Activated naive CD4-positive, alpha-beta T cell treated with anti-CD3 and anti-CD28 coated beads for 36 hours (primary cell): Measurements from ENCODE around the gene PEAR1. TPM values are rescaled to one million over a fixed set of nuclear protein-coding genes. Genes with fewer than 3 reads are reported as not detected.
A peak's percentile ranks its signal among the peaks of the same experiment; 100 is the strongest.

ENCODE experiments used
- CTCF ChIA-PET: fragments of 350-600 bp; sonication (Branson Sonifier 250); formaldehyde crosslinking; loops from one replicate; lab custom pipeline; 2021; ENCODE audit warnings: antibody characterized with exemption; lab: Charles Lee
- DNase-seq: peaks from one replicate; pipeline ENCODE4 v3.0.0-alpha.2; 2020
- H3K27ac Mint-ChIP-seq: one replicate; pipeline ENCODE4 v1.8.0; 2021; ENCODE audit warnings: mild to moderate bottlenecking, mixed read lengths
- H3K27me3 Mint-ChIP-seq: one replicate; pipeline ENCODE4 v1.8.0; 2021; ENCODE audit warnings: low read depth, mixed read lengths
- H3K36me3 Mint-ChIP-seq: one replicate; pipeline ENCODE4 v1.8.0; 2021; ENCODE audit warnings: low read depth, mixed read lengths
- H3K4me1 Mint-ChIP-seq: one replicate; pipeline ENCODE4 v1.8.0; 2021; ENCODE audit warnings: low read depth, mixed read lengths
- H3K4me3 Mint-ChIP-seq: one replicate; pipeline ENCODE4 v1.8.0; 2021; ENCODE audit warnings: mild to moderate bottlenecking, moderate library complexity, mixed read lengths
- H3K9me3 Mint-ChIP-seq: one replicate; pipeline ENCODE4 v1.8.0; 2021; ENCODE audit warnings: mixed read lengths
- intact Hi-C: fragments of 100-400 bp; cut with micrococcal nuclease; formaldehyde crosslinking; loops from one replicate; pipeline ENCODE4 v1.15.1; 2023
- total RNA-seq, 2 experiments: library from RNA; stranded (reverse); gene quantifications; one replicate each; pipeline ENCODE4 v1.2.3, GENCODE V29; 2021

Gene PEAR1
- total RNA-seq, 2 experiments from 2014 or later: not detected

DNA sequence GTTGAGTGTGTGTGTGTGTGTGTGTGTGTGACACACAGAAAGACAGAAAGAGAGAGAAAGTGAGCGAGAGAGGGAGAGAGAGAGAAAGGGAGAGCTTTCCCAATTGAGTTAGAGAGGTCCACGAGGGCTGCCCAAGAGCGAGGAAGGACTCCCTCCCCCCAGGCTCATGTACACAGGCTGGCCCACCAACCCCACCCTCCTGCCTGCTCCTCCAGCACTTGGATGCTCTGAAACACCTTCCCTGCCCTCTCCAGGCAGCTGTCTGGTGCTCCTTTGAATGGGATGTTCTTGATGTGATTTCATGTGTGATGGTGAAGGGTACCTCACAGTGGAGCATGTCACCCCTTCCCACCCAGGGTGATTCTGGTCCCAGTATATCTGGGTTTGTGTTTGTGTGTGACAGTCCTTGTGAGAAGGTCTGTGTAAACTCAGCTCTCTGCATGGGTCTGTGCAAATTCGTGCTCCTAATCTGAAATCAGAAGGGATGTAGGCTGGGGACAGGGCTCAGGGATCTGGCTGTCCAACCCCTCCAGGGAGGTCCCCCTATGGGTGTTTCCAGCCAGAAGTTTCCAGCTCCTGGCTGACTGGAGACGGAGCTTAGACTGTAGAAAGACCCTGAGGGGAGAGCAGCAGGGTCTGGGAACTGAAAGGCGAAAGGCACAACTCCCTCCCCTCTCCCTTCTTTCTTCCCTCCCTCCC lies 6.8 kb upstream of the PEAR1 start:
- Mint-ChIP-seq H3K27ac (no peak overlapping the region), H3K9me3 (no peaks in the 10 kb centered on the region), H3K27me3 (peaks cover 31% of the 10 kb centered on the region), H3K4me3 (no peak overlapping the region), H3K4me1 (no peaks in the 10 kb centered on the region), H3K36me3 (no peaks in the 10 kb centered on the region)
- intact Hi-C loops: no loop called here
- CTCF ChIA-PET: interaction anchor here (1.6 to 8.5 kb wide), 5 partner anchors 26 to 197 kb away, joined by 3 to 82 read pairs (median 9); partner anchors contain the start of gene NTRK1
- no peak for DNase-seq

DNA sequence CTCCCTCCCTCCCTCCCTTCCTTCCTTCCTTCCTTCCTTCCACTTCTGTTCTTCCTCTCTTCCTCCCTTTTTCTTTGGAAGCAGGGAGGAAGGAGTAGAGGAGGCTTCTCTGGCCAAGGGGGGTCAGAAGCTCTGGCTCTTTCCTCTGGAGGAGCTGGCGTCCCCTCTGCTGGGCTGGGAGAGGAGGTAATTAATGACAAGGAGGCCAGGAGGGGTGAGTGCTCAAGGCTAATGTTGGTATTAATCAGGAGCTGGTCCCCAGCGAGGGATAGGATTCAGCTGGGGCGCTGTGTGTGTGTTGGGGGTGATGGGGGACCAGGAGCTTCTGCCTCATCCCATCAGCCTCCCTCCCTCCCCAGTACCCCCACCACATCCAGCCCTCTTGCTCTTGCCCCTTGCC lies 6.2 kb upstream of the PEAR1 start:
- H3K4me3 Mint-ChIP-seq: no peak overlapping the region
- H3K36me3 Mint-ChIP-seq: no peaks in the 10 kb centered on the region
- H3K9me3 Mint-ChIP-seq: no peaks in the 10 kb centered on the region
- no peak for DNase-seq
- CTCF ChIA-PET: interaction anchor here (1.6 to 8.5 kb wide), 5 partner anchors 26 to 198 kb away, joined by 3 to 82 read pairs (median 9); partner anchors contain the start of gene NTRK1
- peaks cover 36% of the 10 kb centered on the region for H3K27me3 Mint-ChIP-seq
- intact Hi-C loops: no loop called here
- H3K27ac Mint-ChIP-seq: no peak overlapping the region
- H3K4me1 Mint-ChIP-seq: peaks cover 2% of the 10 kb centered on the region

GRCh38 chr1:156887734-156888133 lies 5.8 kb upstream of the PEAR1 start:
- intact Hi-C loops: no loop called here
- CTCF ChIA-PET: interaction anchor here (0.6 to 8.5 kb wide), 6 partner anchors 27 to 919 kb away, joined by 3 to 82 read pairs (median 9); partner anchors contain the start of gene NTRK1
- DNase-seq: no peak
- H3K9me3 Mint-ChIP-seq: no peaks in the 10 kb centered on the region
- H3K36me3 Mint-ChIP-seq: no peaks in the 10 kb centered on the region
- peaks cover 2% of the 10 kb centered on the region for H3K4me1 Mint-ChIP-seq
- no peak overlapping the region for H3K27ac Mint-ChIP-seq
- no peak overlapping the region for H3K4me3 Mint-ChIP-seq
- H3K27me3 Mint-ChIP-seq: peaks cover 37% of the 10 kb centered on the region

DNA sequence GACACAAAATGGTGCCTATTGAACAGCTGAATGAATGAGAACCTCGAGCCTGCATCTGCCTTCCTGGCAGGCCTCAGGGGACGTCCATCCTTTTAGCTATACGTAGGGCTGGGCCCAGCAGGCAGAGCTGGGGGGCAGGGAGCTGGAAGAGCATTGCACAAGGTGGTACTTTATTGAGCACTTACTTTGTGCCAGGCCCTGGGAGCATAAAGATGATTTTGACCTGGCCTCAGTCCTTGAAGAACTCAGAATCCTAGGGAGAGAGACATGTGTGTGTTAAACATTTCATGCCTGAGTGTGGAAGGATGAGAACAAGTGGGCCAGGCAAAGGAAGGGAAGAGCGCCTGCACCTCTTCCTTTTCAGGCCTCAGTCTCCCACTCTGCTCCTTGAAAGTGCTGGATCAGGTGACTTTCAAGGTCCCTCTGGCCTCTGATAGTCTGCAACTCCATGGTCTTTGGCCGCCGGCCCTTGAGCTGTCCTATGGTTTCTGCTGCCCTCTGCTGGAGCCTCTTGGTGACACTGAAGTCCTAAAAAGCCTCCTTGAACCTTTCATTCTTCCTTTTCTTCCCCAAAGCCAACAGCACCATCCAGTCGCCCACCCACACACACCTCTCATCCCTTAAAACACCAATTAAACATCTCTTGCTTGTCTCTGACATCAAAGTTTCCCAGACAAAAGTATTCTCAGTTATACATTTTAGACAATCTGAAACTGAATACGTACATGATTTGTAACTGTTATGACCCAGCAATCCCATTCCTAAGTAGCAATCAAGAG lies 3.5 kb upstream of the PEAR1 start:
- Mint-ChIP-seq H3K4me1 (peaks cover 8% of the 10 kb centered on the region), H3K4me3 (no peak overlapping the region), H3K36me3 (no peaks in the 10 kb centered on the region), H3K27me3 (peaks cover 46% of the 10 kb centered on the region), H3K27ac (no peak overlapping the region), H3K9me3 (no peaks in the 10 kb centered on the region)
- CTCF ChIA-PET: interaction anchor here (0.6 to 8.5 kb wide), 26 partner anchors 8 to 474 kb away, joined by 3 to 82 read pairs (median 5); partner anchors contain the start of genes LRRC71 and NTRK1
- intact Hi-C loops: loop anchor here (1.0 to 10.0 kb wide), 6 partner anchors 51 to 230 kb away; no protein-coding TSS in a partner anchor
- DNase-seq: peak; percentile 78

- H3K36me3 Mint-ChIP-seq: no peaks in the 10 kb centered on the region
- peaks cover 47% of the 10 kb centered on the region for H3K27me3 Mint-ChIP-seq
- H3K4me3 Mint-ChIP-seq: peak overlapping the region; percentile 41
- H3K27ac Mint-ChIP-seq: no peak overlapping the region
- CTCF ChIA-PET: interaction anchor here (0.6 to 8.5 kb wide), 30 partner anchors 10 to 264 kb away, joined by 3 to 82 read pairs (median 4); partner anchors contain the start of genes BCAN, LRRC71 and NTRK1
- H3K4me1 Mint-ChIP-seq: peaks cover 11% of the 10 kb centered on the region
- no peaks in the 10 kb centered on the region for H3K9me3 Mint-ChIP-seq
- intact Hi-C loops: loop anchor here (1.0 to 10.0 kb wide), 5 partner anchors 28 to 264 kb away; partner anchors contain the start of gene LRRC71
- peak; percentile 92 for DNase-seq
Observed at GRCh38 chr1:156892190-156893047, 1.1 kb upstream of the PEAR1 start.

GRCh38 chr1:156894001-156894400 lies 483 bp downstream of the PEAR1 start:
- H3K27ac Mint-ChIP-seq: no peak overlapping the region
- H3K27me3 Mint-ChIP-seq: peaks cover 48% of the 10 kb centered on the region
- H3K4me3 Mint-ChIP-seq: no peak overlapping the region
- no peaks in the 10 kb centered on the region for H3K36me3 Mint-ChIP-seq
- CTCF ChIA-PET: interaction anchor here (1.2 to 6.5 kb wide), 2 partner anchors 33 to 97 kb away, joined by 3 to 79 read pairs; no protein-coding TSS in a partner anchor
- H3K4me1 Mint-ChIP-seq: peaks cover 18% of the 10 kb centered on the region
- intact Hi-C loops: loop anchor here (10.0 kb wide), 1 partner anchor 181 kb away; no protein-coding TSS in a partner anchor
- H3K9me3 Mint-ChIP-seq: no peaks in the 10 kb centered on the region
- no peak for DNase-seq

DNA sequence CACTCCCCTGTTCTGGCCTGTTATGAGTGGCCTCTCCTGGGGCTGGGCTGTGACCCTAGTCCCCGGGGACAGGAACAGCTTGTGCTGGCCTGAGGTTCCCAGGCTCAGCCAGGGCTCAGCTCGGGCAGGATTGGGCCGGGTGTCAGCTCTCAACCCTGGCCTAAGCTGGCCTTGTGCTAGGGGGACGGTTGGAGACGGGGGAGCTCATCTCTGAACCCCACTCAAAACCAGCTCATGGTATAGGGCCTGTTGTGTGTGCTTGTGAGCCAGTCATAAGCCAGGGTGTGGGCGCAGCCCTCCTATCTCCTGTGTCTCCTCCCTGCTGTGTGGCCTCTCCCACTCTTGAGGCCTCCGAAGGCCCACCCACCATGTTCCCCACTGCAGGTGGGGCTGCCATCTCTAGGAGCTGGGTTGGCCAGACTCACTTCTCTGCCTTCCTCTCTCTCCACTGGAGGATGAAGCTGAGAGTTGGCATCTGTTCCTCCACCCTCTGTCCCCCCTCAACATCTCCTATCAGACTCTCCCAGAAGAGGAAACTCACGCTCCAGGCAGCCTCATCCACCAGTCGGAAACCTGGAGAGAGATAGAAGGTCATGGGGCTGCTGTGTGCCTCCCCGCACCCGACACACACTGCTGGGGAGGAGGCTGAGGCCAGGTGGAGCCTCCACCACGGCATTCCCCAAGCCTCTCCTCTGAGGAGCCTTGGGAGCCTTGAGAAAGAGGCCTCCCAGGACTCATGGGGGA lies 1.4 kb downstream of the PEAR1 start:
- DNase-seq: no peak
- Mint-ChIP-seq H3K4me3 (no peak overlapping the region), H3K4me1 (peaks cover 18% of the 10 kb centered on the region), H3K27me3 (peaks cover 45% of the 10 kb centered on the region), H3K36me3 (no peaks in the 10 kb centered on the region), H3K27ac (no peak overlapping the region), H3K9me3 (no peaks in the 10 kb centered on the region)
- intact Hi-C loops: loop anchor here (10.0 kb wide), 1 partner anchor 180 kb away; no protein-coding TSS in a partner anchor
- CTCF ChIA-PET: interaction anchor here (1.2 to 6.5 kb wide), 2 partner anchors 32 to 98 kb away, joined by 3 to 79 read pairs; no protein-coding TSS in a partner anchor

- peaks cover 18% of the 10 kb centered on the region for H3K4me1 Mint-ChIP-seq
- H3K4me3 Mint-ChIP-seq: no peak overlapping the region
- peaks cover 41% of the 10 kb centered on the region for H3K27me3 Mint-ChIP-seq
- no peaks in the 10 kb centered on the region for H3K36me3 Mint-ChIP-seq
- no peak overlapping the region for H3K27ac Mint-ChIP-seq
- DNase-seq: no peak
- intact Hi-C loops: loop anchor here (10.0 kb wide), 1 partner anchor 179 kb away; no protein-coding TSS in a partner anchor
- no peaks in the 10 kb centered on the region for H3K9me3 Mint-ChIP-seq
- CTCF ChIA-PET: interaction anchor here (1.2 to 6.5 kb wide), 2 partner anchors 31 to 99 kb away, joined by 3 to 79 read pairs; no protein-coding TSS in a partner anchor
Observed at GRCh38 chr1:156895455-156895812, 1.9 kb downstream of the PEAR1 start.

DNA sequence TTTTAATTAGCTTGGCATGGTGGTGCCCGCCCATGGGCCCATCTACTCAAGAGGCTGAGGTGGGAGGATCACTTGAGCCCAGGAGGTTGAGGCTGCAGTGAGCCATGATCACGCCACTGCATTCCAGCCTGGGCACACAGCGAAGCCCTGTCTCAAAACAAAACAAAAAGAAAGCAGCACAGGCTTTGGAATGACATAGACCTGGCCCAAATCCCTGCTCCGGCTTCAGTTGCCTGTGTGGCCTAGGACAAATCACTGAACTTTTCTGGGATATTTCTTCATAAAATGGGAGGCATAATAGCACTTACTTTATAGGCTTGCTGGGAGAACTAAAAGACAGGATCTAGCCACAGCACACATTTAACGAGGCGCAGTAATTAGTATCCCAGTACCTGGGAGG lies 2.4 kb downstream of the PEAR1 start:
- peaks cover 37% of the 10 kb centered on the region for H3K27me3 Mint-ChIP-seq
- H3K27ac Mint-ChIP-seq: no peak overlapping the region
- no peak for DNase-seq
- no peaks in the 10 kb centered on the region for H3K9me3 Mint-ChIP-seq
- no peaks in the 10 kb centered on the region for H3K36me3 Mint-ChIP-seq
- no peak overlapping the region for H3K4me3 Mint-ChIP-seq
- intact Hi-C loops: loop anchor here (10.0 kb wide), 1 partner anchor 179 kb away; no protein-coding TSS in a partner anchor
- peaks cover 18% of the 10 kb centered on the region for H3K4me1 Mint-ChIP-seq
- CTCF ChIA-PET: no interaction called here

DNA sequence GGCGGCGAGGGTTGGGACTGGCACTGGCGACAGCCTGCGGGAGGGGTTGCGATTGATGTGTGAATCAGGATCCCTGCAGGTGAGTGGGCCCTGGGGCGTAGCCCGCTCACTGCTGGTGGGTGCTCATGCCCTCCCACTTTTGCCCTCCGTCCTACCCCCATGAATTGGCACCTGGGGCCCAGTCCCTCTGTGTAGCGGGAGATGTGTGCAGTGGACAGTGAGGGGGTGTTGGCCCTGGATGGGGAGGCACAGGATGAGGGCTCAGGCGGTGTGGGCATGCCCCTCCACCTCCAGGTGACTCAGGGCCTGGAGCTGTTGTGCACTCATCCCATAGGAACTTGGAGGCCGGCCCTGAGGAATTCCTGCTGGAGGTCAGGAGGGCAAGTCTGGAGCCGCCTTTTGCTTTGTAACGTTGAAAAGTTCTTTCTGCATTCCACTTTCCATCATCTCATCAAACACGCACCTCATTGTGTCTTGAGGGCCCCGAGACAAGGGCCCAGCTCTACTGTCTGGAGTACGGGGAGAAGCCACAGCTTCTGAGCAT lies 3.0 kb downstream of the PEAR1 start:
- H3K4me1 Mint-ChIP-seq: peaks cover 18% of the 10 kb centered on the region
- no peak for DNase-seq
- peaks cover 31% of the 10 kb centered on the region for H3K27me3 Mint-ChIP-seq
- CTCF ChIA-PET: no interaction called here
- H3K9me3 Mint-ChIP-seq: no peaks in the 10 kb centered on the region
- no peak overlapping the region for H3K4me3 Mint-ChIP-seq
- H3K36me3 Mint-ChIP-seq: no peaks in the 10 kb centered on the region
- intact Hi-C loops: loop anchor here (10.0 kb wide), 1 partner anchor 178 kb away; no protein-coding TSS in a partner anchor
- H3K27ac Mint-ChIP-seq: no peak overlapping the region
